LNCAP (cell line): Measurements from ENCODE around the gene ZNF319.

Experiments
- TF ChIP-seq, protein P1 (sequence below): fragments of 450-650 bp; IDR thresholded peaks from 2 replicates; pipeline ENCODE4 v1.5.1; 2017; ENCODE audit warnings: mild to moderate bottlenecking

The ZNF319 gene

DNA sequence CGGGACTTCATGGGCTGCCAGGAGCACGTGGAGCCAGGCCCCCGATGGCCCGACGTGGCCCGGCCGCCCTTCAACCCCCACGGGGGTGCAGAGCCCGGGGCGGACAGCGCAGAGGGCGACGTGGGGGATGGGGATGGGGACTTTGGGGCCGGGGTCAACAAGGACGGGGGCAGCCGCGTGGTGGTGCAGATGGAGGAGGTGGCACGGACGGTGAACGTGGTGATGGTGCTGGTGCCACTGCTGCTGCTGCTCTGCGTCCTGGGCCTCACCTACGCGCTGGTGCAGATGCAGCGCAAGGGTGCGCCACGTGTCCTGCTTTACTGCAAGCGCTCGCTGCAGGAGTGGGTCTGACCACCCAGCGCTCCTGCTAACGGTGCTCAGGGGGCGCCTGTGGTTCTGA is 44.6 kb upstream of the ZNF319 start:
- TF ChIP-seq, protein P1, sequence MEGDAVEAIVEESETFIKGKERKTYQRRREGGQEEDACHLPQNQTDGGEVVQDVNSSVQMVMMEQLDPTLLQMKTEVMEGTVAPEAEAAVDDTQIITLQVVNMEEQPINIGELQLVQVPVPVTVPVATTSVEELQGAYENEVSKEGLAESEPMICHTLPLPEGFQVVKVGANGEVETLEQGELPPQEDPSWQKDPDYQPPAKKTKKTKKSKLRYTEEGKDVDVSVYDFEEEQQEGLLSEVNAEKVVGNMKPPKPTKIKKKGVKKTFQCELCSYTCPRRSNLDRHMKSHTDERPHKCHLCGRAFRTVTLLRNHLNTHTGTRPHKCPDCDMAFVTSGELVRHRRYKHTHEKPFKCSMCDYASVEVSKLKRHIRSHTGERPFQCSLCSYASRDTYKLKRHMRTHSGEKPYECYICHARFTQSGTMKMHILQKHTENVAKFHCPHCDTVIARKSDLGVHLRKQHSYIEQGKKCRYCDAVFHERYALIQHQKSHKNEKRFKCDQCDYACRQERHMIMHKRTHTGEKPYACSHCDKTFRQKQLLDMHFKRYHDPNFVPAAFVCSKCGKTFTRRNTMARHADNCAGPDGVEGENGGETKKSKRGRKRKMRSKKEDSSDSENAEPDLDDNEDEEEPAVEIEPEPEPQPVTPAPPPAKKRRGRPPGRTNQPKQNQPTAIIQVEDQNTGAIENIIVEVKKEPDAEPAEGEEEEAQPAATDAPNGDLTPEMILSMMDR: no peak

GRCh38 chr16:58044266-58045019 is 44.0 kb upstream of the ZNF319 start:
- TF ChIP-seq, protein P1: no peak

DNA sequence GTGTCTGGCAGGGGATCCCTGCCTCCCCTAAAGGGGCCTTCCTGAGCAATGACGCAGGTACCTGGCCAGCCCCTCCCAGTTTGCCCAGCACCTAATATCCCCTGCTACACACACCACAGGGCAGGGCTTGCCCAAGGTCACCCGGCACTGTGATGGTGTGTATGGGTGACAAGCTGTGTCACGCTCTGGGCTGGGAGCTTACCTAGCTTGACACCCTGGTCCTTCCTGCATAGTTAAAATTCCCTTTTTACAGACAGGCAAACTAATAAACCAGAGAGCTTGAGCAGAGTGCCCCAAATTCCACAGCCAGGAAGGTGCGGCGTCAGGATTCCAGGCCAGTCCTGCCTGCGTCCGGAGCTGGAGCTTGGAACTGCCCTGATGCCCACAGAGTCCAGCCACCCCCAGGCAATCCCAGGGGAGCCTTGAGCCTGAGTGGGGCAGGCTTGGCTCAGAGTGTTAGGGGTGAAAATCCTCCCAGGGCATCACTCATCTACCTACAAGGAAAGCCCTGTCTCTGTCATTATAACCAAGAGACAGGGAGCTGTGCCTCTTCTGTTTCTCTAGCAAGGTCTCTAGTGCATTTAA is 43.2 kb upstream of the ZNF319 start:
- TF ChIP-seq, protein P1: no peak

DNA sequence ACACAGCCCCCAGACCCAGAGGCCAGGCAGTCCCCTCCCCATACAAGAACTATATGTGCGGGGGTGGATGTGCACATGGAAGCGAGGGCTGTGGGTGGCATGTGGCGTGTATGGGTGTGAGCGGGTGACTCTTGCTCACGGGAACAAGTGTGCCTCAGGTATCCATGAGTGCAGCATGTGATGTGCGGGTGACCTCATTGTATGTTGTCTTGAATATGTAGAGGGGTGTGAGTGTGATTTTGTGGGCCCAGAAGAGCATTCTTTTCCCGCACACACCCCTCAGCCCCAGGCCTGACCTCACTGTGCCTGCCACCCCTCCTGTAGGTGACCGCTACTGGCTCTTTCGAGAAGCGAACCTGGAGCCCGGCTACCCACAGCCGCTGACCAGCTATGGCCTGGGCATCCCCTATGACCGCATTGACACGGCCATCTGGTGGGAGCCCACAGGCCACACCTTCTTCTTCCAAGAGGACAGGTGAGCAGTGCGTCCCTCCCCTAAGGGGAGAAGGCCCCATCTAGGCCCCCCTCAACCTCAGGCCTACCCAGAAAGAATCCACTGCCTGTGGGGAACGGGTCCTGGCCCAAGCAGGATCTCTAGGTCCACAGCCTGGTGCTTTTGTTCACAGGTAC is 42.5 kb upstream of the ZNF319 start:
- TF ChIP-seq, protein P1: no peak

- TF ChIP-seq, protein P1: no peak
Observed at GRCh38 chr16:58042001-58042885, 41.8 kb upstream of the ZNF319 start.

DNA sequence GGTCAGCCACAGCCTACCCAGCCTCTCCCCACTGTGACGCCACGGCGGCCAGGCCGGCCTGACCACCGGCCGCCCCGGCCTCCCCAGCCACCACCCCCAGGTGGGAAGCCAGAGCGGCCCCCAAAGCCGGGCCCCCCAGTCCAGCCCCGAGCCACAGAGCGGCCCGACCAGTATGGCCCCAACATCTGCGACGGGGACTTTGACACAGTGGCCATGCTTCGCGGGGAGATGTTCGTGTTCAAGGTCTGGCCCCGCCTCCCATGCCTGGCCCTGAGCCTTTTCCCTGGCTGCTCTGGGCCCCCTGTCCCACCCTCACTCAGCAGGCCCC is 41.1 kb upstream of the ZNF319 start:
- TF ChIP-seq, protein P1: no peak

GRCh38 chr16:58040945-58041627 is 40.6 kb upstream of the ZNF319 start:
- TF ChIP-seq, protein P1: no peak
